ENCODE results near the gene ZNF681.
A peak's percentile ranks its signal among the peaks of the same experiment; 100 is the strongest.

GRCh38 chr19:23802290-23802689 is 43.6 kb upstream of the ZNF681 start:
- peak; percentile 20; the same call in 1 of the 2 replicates for TF ChIP-seq JUND (IDR thresholded peaks at IDR 0.05)
- no peak for TF ChIP-seq TAF1 (IDR thresholded peaks at IDR 0.05; ENCODE audit: borderline replicate concordance, low read depth, low read length)
- TF ChIP-seq CTCF (IDR thresholded peaks at IDR 0.05): no peak
- TF ChIP-seq TEAD4 (IDR thresholded peaks at IDR 0.05; ENCODE audit: borderline replicate concordance, insufficient read depth): no peak
- TF ChIP-seq FOXM1 (IDR thresholded peaks at IDR 0.05; ENCODE audit: low read depth): no peak
- no peak for TF ChIP-seq ZBTB33 (IDR thresholded peaks at IDR 0.05; ENCODE audit: borderline replicate concordance, low read depth)
- no peak for TF ChIP-seq EZH2phosphoT487 (IDR thresholded peaks at IDR 0.05; ENCODE audit: borderline replicate concordance, low read depth)
- TF ChIP-seq SIN3A (IDR thresholded peaks at IDR 0.05; ENCODE audit: borderline replicate concordance, low read depth, low read length): no peak
- peak; percentile 13; the same call in 1 of the 2 replicates for TF ChIP-seq FOSL2 (IDR thresholded peaks at IDR 0.05; ENCODE audit: borderline replicate concordance, low read depth)
- no peak for TF ChIP-seq SMC3 (IDR thresholded peaks at IDR 0.05; ENCODE audit: low read depth, low read length)
- no peak for TF ChIP-seq MXI1 (IDR thresholded peaks at IDR 0.05; ENCODE audit: low read depth, low read length)
- no peak for TF ChIP-seq RFX5 (IDR thresholded peaks at IDR 0.05; ENCODE audit: low read length)
- TF ChIP-seq ELF1 (IDR thresholded peaks at IDR 0.05): no peak

All from SK-N-SH (cell line).